ENCODE measurements around the gene TMEM72. TPM values are rescaled to one million over a fixed set of nuclear protein-coding genes. Genes with fewer than 3 reads are reported as not detected.

TMEM72 gene
- total RNA-seq, 1 donor from 2014 or later = not detected

DNA sequence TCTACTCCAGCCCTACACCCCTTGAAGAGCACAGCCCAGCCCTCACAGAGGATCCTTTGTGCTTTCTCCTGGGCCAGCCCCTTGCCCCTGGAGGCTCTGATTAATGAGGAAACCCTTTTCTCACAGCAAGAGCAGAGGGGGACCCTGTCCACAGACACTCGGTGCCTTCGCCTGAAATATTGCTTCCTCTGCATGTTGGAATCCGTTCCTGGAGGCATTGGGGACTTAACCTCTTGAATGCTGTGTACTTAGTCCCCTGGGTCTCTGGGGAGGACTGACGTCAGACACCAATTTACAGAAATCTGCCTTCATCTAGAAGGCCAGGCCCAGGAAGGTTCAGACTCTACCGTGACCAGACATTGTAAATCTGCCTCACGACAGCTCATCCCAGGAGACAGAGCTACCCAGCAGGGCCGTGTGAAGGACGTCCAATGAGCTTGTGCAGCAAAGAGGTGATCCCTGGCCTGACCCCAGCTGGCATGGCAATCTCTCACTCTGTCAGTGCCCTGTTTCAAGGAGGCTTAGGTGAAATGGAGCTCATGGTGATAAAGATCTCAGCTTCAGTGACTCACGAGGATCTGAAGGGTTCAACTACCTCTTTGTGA is 8.1 kb upstream of the TMEM72 start:
- Mint-ChIP-seq H3K4me1 (no peaks in the 10 kb centered on the region), H3K36me3 (ENCODE audit: low read depth) (no peaks in the 10 kb centered on the region), H3K27me3 (peaks cover 3% of the 10 kb centered on the region), H3K27ac (no peak overlapping the region), H3K9me3 (no peaks in the 10 kb centered on the region), H3K4me3 (no peak overlapping the region)
- no peak for ATAC-seq (ENCODE audit: low read depth)
- ChIA-PET CTCF (no interaction called here), POLR2A (no interaction called here)
- intact Hi-C loops (cut with micrococcal nuclease) = no loop called here
- no peak for DNase-seq
- TF ChIP-seq, protein P1, sequence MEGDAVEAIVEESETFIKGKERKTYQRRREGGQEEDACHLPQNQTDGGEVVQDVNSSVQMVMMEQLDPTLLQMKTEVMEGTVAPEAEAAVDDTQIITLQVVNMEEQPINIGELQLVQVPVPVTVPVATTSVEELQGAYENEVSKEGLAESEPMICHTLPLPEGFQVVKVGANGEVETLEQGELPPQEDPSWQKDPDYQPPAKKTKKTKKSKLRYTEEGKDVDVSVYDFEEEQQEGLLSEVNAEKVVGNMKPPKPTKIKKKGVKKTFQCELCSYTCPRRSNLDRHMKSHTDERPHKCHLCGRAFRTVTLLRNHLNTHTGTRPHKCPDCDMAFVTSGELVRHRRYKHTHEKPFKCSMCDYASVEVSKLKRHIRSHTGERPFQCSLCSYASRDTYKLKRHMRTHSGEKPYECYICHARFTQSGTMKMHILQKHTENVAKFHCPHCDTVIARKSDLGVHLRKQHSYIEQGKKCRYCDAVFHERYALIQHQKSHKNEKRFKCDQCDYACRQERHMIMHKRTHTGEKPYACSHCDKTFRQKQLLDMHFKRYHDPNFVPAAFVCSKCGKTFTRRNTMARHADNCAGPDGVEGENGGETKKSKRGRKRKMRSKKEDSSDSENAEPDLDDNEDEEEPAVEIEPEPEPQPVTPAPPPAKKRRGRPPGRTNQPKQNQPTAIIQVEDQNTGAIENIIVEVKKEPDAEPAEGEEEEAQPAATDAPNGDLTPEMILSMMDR (IDR thresholded peaks at IDR 0.05) = no peak

DNA sequence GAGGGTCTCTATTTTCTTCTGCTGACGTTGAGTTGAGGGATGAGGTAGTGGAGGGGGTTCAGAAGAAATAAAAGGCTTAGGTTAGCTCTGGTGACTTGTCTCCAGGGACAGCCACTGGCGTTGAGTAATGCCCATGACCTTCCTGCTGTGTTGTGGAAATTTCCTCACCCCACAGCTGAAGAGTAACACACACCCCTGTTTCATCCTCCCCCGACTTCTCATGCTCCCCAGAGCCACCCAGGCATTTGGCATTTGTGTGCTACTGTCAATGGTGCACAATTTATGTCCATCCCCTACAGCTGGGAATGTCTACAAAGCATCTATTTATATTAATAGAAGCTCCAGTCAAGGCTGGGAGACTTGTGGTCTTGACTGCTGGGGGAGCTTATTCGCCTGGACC is 4.7 kb upstream of the TMEM72 start:
- no peak for DNase-seq
- peaks cover 5% of the 10 kb centered on the region for H3K27me3 Mint-ChIP-seq

DNA sequence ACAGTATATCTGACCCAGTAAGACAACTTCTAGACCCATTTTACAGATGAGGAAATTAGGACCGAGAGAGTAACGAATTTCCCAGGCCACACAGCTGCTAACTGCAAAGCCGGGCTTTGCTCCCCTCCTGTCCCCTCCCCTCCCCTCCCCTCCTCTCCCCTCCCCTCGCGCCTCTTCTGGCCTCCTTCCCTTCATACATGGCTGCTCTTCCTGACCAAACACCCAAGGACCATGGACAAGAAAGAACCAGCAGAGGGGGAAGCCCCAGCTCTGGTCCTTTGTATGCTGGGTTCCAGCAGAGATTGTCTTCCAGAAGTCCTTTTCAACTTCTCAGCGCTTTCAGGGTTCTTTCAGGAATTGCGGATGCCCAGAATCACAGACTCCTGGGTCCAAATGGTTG is 3.6 kb upstream of the TMEM72 start:
- ATAC-seq (ENCODE audit: low read depth) (no peak), DNase-seq (no peak)
- Mint-ChIP-seq H3K4me1 (no peaks in the 10 kb centered on the region), H3K36me3 (ENCODE audit: low read depth) (no peaks in the 10 kb centered on the region), H3K4me3 (no peak overlapping the region), H3K9me3 (no peaks in the 10 kb centered on the region), H3K27me3 (peaks cover 5% of the 10 kb centered on the region), H3K27ac (no peak overlapping the region)
- TF ChIP-seq, protein P1 (IDR thresholded peaks at IDR 0.05) = no peak
- POLR2A ChIA-PET = no interaction called here
- intact Hi-C loops (cut with micrococcal nuclease) = no loop called here
- CTCF ChIA-PET = no interaction called here

More for the DNA sequence above, 4.7 kb upstream of the TMEM72 start:
- ChIA-PET CTCF (no interaction called here), POLR2A (no interaction called here)
- TF ChIP-seq, protein P1 (IDR thresholded peaks at IDR 0.05) = no peak
- ATAC-seq (ENCODE audit: low read depth) = no peak
- H3K27ac Mint-ChIP-seq = no peak overlapping the region
- H3K36me3 Mint-ChIP-seq (ENCODE audit: low read depth) = no peaks in the 10 kb centered on the region
- no peaks in the 10 kb centered on the region for H3K9me3 Mint-ChIP-seq
- no peak overlapping the region for H3K4me3 Mint-ChIP-seq
- intact Hi-C loops (cut with micrococcal nuclease) = no loop called here
- H3K4me1 Mint-ChIP-seq = no peaks in the 10 kb centered on the region

DNA sequence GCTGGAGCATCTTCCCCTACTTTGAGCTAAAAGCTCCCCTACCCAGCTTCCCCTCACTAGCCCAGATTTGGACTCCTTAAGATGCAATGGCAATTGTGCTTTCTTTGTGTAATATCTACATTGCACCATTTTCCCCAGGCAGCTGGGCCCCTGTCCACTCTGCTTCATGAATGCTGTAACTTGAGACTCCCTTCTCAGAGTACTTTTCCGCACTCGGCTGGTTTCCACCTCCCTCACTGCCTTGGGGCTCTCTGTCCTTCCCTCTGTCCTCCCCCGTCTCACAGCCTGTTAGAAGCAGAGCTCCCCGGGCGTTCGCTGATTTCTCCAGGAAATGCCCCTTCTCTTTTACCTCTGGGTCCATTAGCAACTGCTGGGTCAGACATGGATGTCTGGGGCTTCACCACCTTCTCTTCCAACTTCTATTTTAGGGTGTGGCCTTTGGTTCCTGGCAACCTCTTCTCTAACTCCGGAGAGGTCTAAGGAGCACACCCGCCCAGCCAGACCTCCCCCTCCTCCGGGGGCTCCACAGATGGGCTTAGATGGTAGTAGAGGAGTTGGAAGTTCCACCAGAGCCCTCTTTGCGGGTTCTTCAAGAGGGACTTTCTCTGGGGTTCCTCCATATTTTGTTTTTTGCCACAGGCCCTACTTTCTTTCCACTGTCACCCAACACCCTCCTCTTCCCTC is 2.9 kb upstream of the TMEM72 start:
- Mint-ChIP-seq H3K27ac (no peak overlapping the region), H3K27me3 (peaks cover 5% of the 10 kb centered on the region), H3K4me3 (no peak overlapping the region), H3K4me1 (peaks cover 2% of the 10 kb centered on the region), H3K9me3 (no peaks in the 10 kb centered on the region), H3K36me3 (ENCODE audit: low read depth) (no peaks in the 10 kb centered on the region)
- ATAC-seq (ENCODE audit: low read depth) = no peak
- intact Hi-C loops (cut with micrococcal nuclease) = no loop called here
- CTCF ChIA-PET = interaction anchor here (0.9 kb wide), 1 partner anchor 24 kb away, joined by 3 read pairs; no protein-coding TSS in a partner anchor
- no peak for DNase-seq
- TF ChIP-seq, protein P1 (IDR thresholded peaks at IDR 0.05) = no peak
- POLR2A ChIA-PET = no interaction called here

DNA sequence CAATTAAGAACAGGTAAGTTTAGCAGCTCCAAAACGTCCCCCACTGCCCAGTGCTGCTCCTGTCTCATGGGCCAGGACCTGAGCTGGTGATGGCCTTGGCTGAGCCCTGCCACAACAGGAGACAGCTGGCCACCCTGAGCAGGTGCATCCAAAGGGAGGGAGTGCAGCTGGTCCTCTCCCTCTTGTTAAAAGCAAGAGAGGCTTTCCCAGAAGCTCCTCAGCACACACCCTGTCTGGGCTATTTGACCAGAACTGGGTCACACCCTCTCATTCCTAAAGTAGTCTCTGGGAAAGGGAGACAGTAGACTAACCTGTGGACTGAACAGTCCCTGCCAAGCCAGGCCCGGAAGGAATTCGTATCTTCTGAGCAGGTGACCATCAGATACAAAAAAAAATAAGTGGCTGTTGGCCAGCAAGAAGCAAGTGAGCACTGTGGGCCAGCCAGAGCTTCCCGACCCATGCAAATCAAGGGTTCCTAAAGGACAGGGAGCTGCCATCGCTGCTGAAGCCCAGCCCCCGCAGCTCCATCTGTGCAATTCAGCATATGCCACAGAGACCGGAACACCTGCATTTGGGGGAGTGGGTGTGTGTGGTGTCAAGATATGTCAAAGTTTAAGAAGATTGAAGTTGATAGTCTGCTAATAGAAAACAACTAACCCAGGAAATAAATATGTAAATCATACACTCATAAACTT is 2.1 kb upstream of the TMEM72 start:
- intact Hi-C loops (cut with micrococcal nuclease) = no loop called here
- Mint-ChIP-seq H3K4me3 (no peak overlapping the region), H3K4me1 (peaks cover 11% of the 10 kb centered on the region), H3K27me3 (peaks cover 5% of the 10 kb centered on the region), H3K27ac (no peak overlapping the region), H3K9me3 (no peaks in the 10 kb centered on the region), H3K36me3 (ENCODE audit: low read depth) (no peaks in the 10 kb centered on the region)
- CTCF ChIA-PET = interaction anchor here (0.9 kb wide), 1 partner anchor 24 kb away, joined by 3 read pairs; no protein-coding TSS in a partner anchor
- ATAC-seq (ENCODE audit: low read depth) = no peak
- POLR2A ChIA-PET = no interaction called here
- TF ChIP-seq, protein P1 (IDR thresholded peaks at IDR 0.05) = no peak
- DNase-seq = no peak

Data from activated B cell treated with CpG ODN at 0.5 μM for 24 hours (primary cell).